K562 (cell line): Measurements from ENCODE around the gene CCSER2. TPM values are rescaled to one million over a fixed set of nuclear protein-coding genes. Genes with fewer than 3 reads are reported as not detected.

ENCODE experiments used
- ATAC-seq: fragments of 200-7000 bp; cut with Tn5 transposase; 3 replicates; pipeline ENCODE4 v1.9.1; 2020; ENCODE audit warnings: moderate library complexity
- BruUV-seq: library from RNA; stranded (reverse); fragments of 400-500 nt; replicated peaks from 2 replicates; lab custom pipeline; 2021; lab: Mats Ljungman, UMichigan
- CTCF ChIA-PET: fragments of 300-600 bp; formaldehyde crosslinking; extraction: SDS; loops from one replicate; lab custom pipeline; 2021; ENCODE audit warnings: low intra/inter-chr PET ratio; lab: Yijun Ruan, JAX
- POLR2A ChIA-PET: fragments of 300-600, 350-650 bp; sonication (Branson Sonifier 250); formaldehyde crosslinking; extraction: SDS; loops from one replicate; lab custom pipeline; 2021; ENCODE audit warnings: antibody characterized with exemption, inconsistent platforms; lab: Yijun Ruan, JAX
- DNase-seq, 4 experiments: peaks; one replicate each; pipeline versions ENCODE4 v3.0.0 to v3.0.0-alpha.2; 2011 to 2018; ENCODE audit warnings: low spot score in 3 of 4, mixed read lengths in 3 of 4; ENCODE audit errors: extremely low read depth in 1 of 4
- FAIRE-seq: peaks from 2 replicates; lab custom pipeline; 2011; peaks lifted over from hg19 to GRCh38; lab: Jason Lieb, UNC
- H2AFZ ChIP-seq: 2 replicates; pipeline ENCODE4 v1.6.0; 2011; ENCODE audit warnings: low read depth, low read length, control low read depth, inconsistent platforms
- H3K27ac ChIP-seq: fragments of 200-600 bp; 3 replicates; pipeline ENCODE4 v1.8.0; 2011; ENCODE audit warnings: low read depth, mild to moderate bottlenecking, control low read depth, inconsistent platforms, low read length, moderate library complexity, mixed read lengths; ENCODE audit errors: extremely low read depth
- H3K27me3 ChIP-seq, 2 experiments: fragments of 300-600 bp in 1 of 2; 2 replicates in 1 of 2; 3 replicates in 1 of 2; pipeline versions ENCODE4 v1.6.0 to v1.8.0; 2011; ENCODE audit warnings: inconsistent platforms in 2 of 2, low read length in 2 of 2, mild to moderate bottlenecking in 1 of 2, mixed read lengths in 1 of 2, moderate library complexity in 1 of 2; ENCODE audit not compliant: control insufficient read depth in 2 of 2, insufficient read depth in 2 of 2
- H3K36me3 ChIP-seq: fragments of 300-600 bp; 3 replicates; pipeline ENCODE4 v1.8.0; 2011; ENCODE audit warnings: mild to moderate bottlenecking, low read length, inconsistent platforms; ENCODE audit not compliant: control insufficient read depth, insufficient read depth
- H3K4me1 ChIP-seq, 2 experiments: fragments of 200-600 bp in 1 of 2; replicated peaks in 1 of 2; 2 replicates in 1 of 2; 3 replicates in 1 of 2; pipeline versions ENCODE4 v1.5.1 to v1.8.0; 2011; ENCODE audit warnings: inconsistent platforms in 2 of 2, low read length in 2 of 2, mild to moderate bottlenecking in 1 of 2, mixed read lengths in 1 of 2, moderate library complexity in 1 of 2; ENCODE audit not compliant: control insufficient read depth in 2 of 2, insufficient read depth in 2 of 2
- H3K4me2 ChIP-seq: 2 replicates; pipeline ENCODE4 v1.6.1; 2011; ENCODE audit warnings: low read length, control low read depth, inconsistent platforms, mixed read lengths; ENCODE audit not compliant: insufficient read depth
- H3K4me3 ChIP-seq: fragments of 200-600 bp; sonication (generic), shearing (Covaris generic); 2 replicates; pipeline ENCODE4 v1.5.1; 2016; ENCODE audit warnings: control low read depth, inconsistent platforms
- H3K79me2 ChIP-seq: fragments of 200-600 bp; 3 replicates; pipeline ENCODE4 v1.8.0; 2011; ENCODE audit warnings: low read length, inconsistent platforms; ENCODE audit not compliant: control insufficient read depth, insufficient read depth
- H3K9ac ChIP-seq, 2 experiments: 2 replicates each; pipeline versions ENCODE4 v1.6.0 to v1.6.1; 2011; ENCODE audit warnings: low read depth in 2 of 2, low read length in 2 of 2, control low read depth in 1 of 2, inconsistent platforms in 1 of 2, mild to moderate bottlenecking in 1 of 2, mixed read lengths in 1 of 2; ENCODE audit not compliant: insufficient read depth in 1 of 2
- H3K9me1 ChIP-seq: one replicate; pipeline ENCODE4 v1.6.0; 2011; ENCODE audit warnings: inconsistent platforms, mild to moderate bottlenecking, low read length, moderate library complexity; ENCODE audit not compliant: control insufficient read depth, insufficient read depth
- H3K9me3 ChIP-seq: replicated peaks from 2 replicates; pipeline ENCODE4 v1.5.1; 2011; ENCODE audit warnings: low read depth, low read length, inconsistent platforms; ENCODE audit not compliant: control insufficient read depth, insufficient read depth
- H4K20me1 ChIP-seq: replicated peaks from 2 replicates; pipeline ENCODE4 v1.6.1; 2011; ENCODE audit warnings: low read length, inconsistent platforms, mixed read lengths; ENCODE audit not compliant: control insufficient read depth, insufficient read depth
- CEBPG ChIP-seq, 3 experiments: fragments of 200-800 bp in 1 of 3; sonication (Bioruptor generic) in 1 of 3; sonication (generic) in 1 of 3; formaldehyde crosslinking in 1 of 3; IDR thresholded peaks in 2 of 3; conservative IDR thresholded peaks in 1 of 3; 2 replicates each; pipeline versions ENCODE4 v1.6.1 to v1.8.0; 2016 to 2022; ENCODE audit warnings: missing compliant biosample characterization in 2 of 3, missing genetic modification characterization in 2 of 3, mild to moderate bottlenecking in 1 of 3, missing genetic modification reagents in 1 of 3
- JUND ChIP-seq, 2 experiments: IDR thresholded peaks; 2 replicates in 1 of 2; 3 replicates in 1 of 2; pipeline ENCODE4 v1.6.1; 2011; ENCODE audit warnings: borderline replicate concordance in 2 of 2, low read depth in 2 of 2, low read length in 2 of 2, improper control_type of control experiment in 1 of 2, missing biosample characterization in 1 of 2, missing genetic modification characterization in 1 of 2, missing genetic modification reagents in 1 of 2
- MEF2D ChIP-seq: conservative IDR thresholded peaks from 2 replicates; pipeline ENCODE4 v1.6.1; 2016; ENCODE audit warnings: low read depth, missing genetic modification characterization, missing compliant biosample characterization
- RBM14 ChIP-seq: fragments of 200-400 bp; formaldehyde crosslinking; IDR thresholded peaks from 2 replicates; pipeline ENCODE4 v1.6.1; 2018; ENCODE audit warnings: low read depth, mild to moderate bottlenecking, low read length, moderate library complexity, borderline replicate concordance; ENCODE audit not compliant: insufficient read depth
- ZEB2 ChIP-seq: fragments of 450-650 bp; IDR thresholded peaks from 2 replicates; pipeline ENCODE4 v1.6.1; 2016
- ZNF263 ChIP-seq: sonication (generic); formaldehyde crosslinking; IDR thresholded peaks from 2 replicates; pipeline ENCODE4 v1.8.0; 2022; ENCODE audit warnings: mild to moderate bottlenecking, missing genetic modification reagents, borderline replicate concordance
- in situ Hi-C: fragments of 300-500 bp; cut with MboI; formaldehyde crosslinking; loops from 4 replicates; pipeline ENCODE4 v1.15.0; 2018; ENCODE audit warnings: inconsistent platforms, mixed read lengths
- intact Hi-C: fragments of 100-400 bp; cut with micrococcal nuclease; formaldehyde crosslinking; loops from 2 replicates; pipeline ENCODE4 v1.14.2; 2022
- polyA plus RNA-seq, 8 experiments: library from polyadenylated mRNA; depleted of rRNA in 4 of 8; stranded (reverse) in 5 of 8; unstranded in 3 of 8; fragments of >200 nt; fragmentation: Nextera tagmentation in 2 of 8; fragmentation: Illumina TruSeq in 1 of 8; extraction: Ambion mirVana in 2 of 8; extraction: Trizol in 1 of 8; gene quantifications; 2 replicates each; pipeline versions ENCODE4 v1.2.1 to v1.2.3, GENCODE V29; 2011 to 2014; ENCODE audit warnings: inconsistent platforms in 1 of 8, missing spikeins in 1 of 8
- total RNA-seq, 7 experiments: library from RNA; depleted of rRNA in 6 of 7; stranded (reverse); fragments of >200 nt in 6 of 7; fragmentation: Illumina TruSeq in 2 of 7; extraction: Trizol in 2 of 7; gene quantifications; 2 replicates each; pipeline versions ENCODE4 v1.2.1 to v1.2.3, GENCODE V29; 2011 to 2021; ENCODE audit warnings: low replicate concordance in 1 of 7
- TF ChIP-seq, protein P1 (sequence below), 2 experiments: fragments of 450-650 bp in 1 of 2; sonication (generic) in 1 of 2; formaldehyde crosslinking in 1 of 2; IDR thresholded peaks in 1 of 2; conservative IDR thresholded peaks in 1 of 2; 2 replicates each; pipeline versions ENCODE4 v1.6.1 to v1.8.1; 2016 to 2023; ENCODE audit warnings: mild to moderate bottlenecking in 2 of 2, moderate library complexity in 2 of 2, inconsistent platforms in 1 of 2, missing genetic modification reagents in 1 of 2
- TF ChIP-seq, protein P2 (sequence below): fragments of 450-650 bp; IDR thresholded peaks from 2 replicates; pipeline ENCODE4 v1.7.0; 2016; ENCODE audit warnings: borderline replicate concordance
- TF ChIP-seq, protein P3 (sequence below), 2 experiments: IDR thresholded peaks in 1 of 2; conservative IDR thresholded peaks in 1 of 2; 2 replicates each; pipeline ENCODE4 v1.6.1; 2016; ENCODE audit warnings: low read depth in 2 of 2, mild to moderate bottlenecking in 1 of 2, missing compliant biosample characterization in 1 of 2, missing genetic modification characterization in 1 of 2, moderate library complexity in 1 of 2

Gene CCSER2
- total and polyA plus RNA-seq, 9 of the 15 experiments (the other 6 are each of a cell fraction or from before 2014, with no cell fraction given) = 2.7 to 15.1 (median 9.7) TPM

DNA sequence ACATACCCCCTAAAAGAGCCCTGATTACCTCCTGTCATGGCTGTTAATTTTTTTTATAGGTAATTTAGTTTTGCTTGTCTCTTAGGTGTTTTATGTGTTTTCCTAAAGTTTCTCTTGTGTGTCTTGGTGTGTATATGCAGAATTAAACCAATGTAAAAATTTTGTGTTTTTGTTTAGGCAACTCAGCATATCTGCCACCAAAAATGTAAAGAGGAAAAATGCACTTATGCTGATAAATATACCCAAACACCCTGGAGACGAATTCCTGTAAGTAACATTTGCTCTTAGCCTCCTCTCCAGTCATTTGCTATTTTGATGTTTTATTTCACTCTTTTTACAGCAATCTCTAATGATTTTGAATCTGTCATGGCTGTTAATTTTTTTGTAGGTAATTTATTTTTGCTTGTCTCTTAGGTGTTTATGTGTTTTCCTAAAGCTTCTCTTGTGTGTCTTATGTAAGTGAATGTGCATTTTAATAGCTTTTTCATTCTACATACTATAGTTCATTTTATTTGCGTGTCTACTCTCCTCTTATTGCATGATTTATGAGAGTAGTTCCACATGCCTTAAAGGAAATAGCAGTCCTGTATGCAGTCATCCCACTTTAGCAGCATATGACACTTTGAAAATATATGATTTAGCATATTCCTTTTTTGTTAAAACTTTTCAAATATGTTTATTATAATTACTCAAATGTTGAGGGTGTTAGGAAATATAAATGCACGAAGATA, 149.2 kb downstream of the CCSER2 start (continued):
- TF ChIP-seq, protein P1, sequence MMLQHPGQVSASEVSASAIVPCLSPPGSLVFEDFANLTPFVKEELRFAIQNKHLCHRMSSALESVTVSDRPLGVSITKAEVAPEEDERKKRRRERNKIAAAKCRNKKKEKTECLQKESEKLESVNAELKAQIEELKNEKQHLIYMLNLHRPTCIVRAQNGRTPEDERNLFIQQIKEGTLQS (IDR thresholded peaks at IDR 0.05) = no peak
- TF ChIP-seq, protein P1 (CRISPR knock-in tag; conservative IDR thresholded peaks at IDR 0.05) = no peak
- TF ChIP-seq, all 486 proteins: peak for 5

DNA sequence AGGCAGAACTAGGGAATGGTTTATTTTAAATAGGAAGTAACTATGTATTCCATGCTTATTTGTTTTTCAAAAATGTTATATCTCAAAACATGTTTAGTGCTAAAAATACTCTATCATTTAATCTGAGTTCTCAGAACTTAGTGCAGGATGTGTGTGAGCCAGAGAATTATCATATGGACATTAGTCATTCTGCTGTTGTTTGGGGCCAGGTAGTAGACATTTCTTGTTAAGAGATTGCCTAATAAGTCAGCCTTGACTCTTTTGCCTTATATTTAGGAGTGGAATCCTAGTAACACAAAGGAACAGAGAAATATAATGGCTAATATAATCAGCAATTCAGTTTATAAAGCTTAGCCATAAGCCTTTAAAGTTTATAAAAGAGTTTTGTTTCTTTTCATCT, 149.8 kb downstream of the CCSER2 start:
- FAIRE-seq (no peak), ATAC-seq (peak; percentile 59; the same call in 2 of the 3 replicates), DNase-seq (peak in 1 of 4 experiments; percentile 23)
- Histone ChIP-seq H4K20me1 (no peaks in the 10 kb centered on the region), H3K4me3 (no peak overlapping the region), H3K9me1 (no peaks in the 10 kb centered on the region), H3K36me3 (no peaks in the 10 kb centered on the region), H3K4me2 (no peak overlapping the region), H3K4me1 (no peaks in the 10 kb centered on the region; a peak in 2 of 5 replicates), H3K79me2 (no peaks in the 10 kb centered on the region), H2AFZ (no peak overlapping the region), H3K27ac (no peak overlapping the region), H3K9ac (no peak overlapping the region), H3K27me3 (no peaks in the 10 kb centered on the region), H3K9me3 (no peaks in the 10 kb centered on the region)
- intact Hi-C loops = no loop called here
- no TSS peak for BruUV-seq
- in situ Hi-C loops = no loop called here
- ChIA-PET CTCF (no interaction called here), POLR2A (interaction anchor here (0.7 to 0.9 kb wide), 2 partner anchors 54 to 859 kb away, joined by 4 to 5 read pairs; no protein-coding TSS in a partner anchor)
- TF ChIP-seq CEBPG (CRISPR knock-in tag; IDR thresholded peaks at IDR 0.05) = no peak
- TF ChIP-seq CEBPG (tag; conservative IDR thresholded peaks at IDR 0.05 in 1 of 2, IDR thresholded peaks at IDR 0.05 in 1 of 2) = peak; percentile 75 to 79
- no peak for TF ChIP-seq ZNF263
- TF ChIP-seq, protein P2, sequence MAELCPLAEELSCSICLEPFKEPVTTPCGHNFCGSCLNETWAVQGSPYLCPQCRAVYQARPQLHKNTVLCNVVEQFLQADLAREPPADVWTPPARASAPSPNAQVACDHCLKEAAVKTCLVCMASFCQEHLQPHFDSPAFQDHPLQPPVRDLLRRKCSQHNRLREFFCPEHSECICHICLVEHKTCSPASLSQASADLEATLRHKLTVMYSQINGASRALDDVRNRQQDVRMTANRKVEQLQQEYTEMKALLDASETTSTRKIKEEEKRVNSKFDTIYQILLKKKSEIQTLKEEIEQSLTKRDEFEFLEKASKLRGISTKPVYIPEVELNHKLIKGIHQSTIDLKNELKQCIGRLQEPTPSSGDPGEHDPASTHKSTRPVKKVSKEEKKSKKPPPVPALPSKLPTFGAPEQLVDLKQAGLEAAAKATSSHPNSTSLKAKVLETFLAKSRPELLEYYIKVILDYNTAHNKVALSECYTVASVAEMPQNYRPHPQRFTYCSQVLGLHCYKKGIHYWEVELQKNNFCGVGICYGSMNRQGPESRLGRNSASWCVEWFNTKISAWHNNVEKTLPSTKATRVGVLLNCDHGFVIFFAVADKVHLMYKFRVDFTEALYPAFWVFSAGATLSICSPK = no peak
- no peak for TF ChIP-seq MEF2D (tag)
- TF ChIP-seq, protein P3, sequence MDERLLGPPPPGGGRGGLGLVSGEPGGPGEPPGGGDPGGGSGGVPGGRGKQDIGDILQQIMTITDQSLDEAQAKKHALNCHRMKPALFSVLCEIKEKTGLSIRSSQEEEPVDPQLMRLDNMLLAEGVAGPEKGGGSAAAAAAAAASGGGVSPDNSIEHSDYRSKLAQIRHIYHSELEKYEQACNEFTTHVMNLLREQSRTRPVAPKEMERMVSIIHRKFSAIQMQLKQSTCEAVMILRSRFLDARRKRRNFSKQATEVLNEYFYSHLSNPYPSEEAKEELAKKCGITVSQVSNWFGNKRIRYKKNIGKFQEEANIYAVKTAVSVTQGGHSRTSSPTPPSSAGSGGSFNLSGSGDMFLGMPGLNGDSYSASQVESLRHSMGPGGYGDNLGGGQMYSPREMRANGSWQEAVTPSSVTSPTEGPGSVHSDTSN (CRISPR knock-in tag; IDR thresholded peaks at IDR 0.05; ENCODE audit: low read depth) = no peak
- TF ChIP-seq, protein P3 (tag; conservative IDR thresholded peaks at IDR 0.05; ENCODE audit: low read depth) = peak; percentile 5; the same call in 1 of the 2 replicates
- TF ChIP-seq JUND (IDR thresholded peaks at IDR 0.05; ENCODE audit: borderline replicate concordance, low read depth, low read length) = peak; percentile 47; the same call in 1 of the 2 replicates
- no peak; the same call in 2 of the 3 replicates for TF ChIP-seq JUND (tag; IDR thresholded peaks at IDR 0.05; ENCODE audit: borderline replicate concordance, low read depth, low read length)
- TF ChIP-seq ZEB2 = no peak
- no peak for TF ChIP-seq RBM14
